Brain pericyte (primary cell): Measurements from ENCODE around the gene DECR2.

Experiments used
- DNase-seq: peaks from one replicate; pipeline ENCODE4 v3.0.0-alpha.2; 2012; ENCODE audit warnings: low read depth, low spot score

DECR2 gene

DNA sequence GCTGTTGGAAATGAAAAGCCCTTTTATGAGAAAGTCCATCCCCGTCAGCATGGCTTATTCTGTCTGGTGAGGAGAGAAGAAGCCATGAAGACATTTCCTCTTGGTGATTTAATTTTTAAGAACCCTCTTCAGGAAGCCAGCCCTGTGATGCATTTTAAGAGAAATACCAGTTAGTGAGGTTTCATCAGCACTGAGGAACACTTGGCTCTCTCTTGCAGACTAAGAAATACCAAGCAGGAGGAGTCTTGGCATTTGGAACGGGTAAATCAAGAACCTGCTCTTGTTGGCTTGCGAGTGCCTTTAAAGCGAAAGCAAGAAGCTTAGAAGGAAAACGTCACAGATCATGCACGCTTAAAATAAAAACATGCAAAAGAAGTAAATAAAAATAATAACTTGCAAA lies 41.3 kb downstream of the DECR2 start:
- no peak for DNase-seq

DNA sequence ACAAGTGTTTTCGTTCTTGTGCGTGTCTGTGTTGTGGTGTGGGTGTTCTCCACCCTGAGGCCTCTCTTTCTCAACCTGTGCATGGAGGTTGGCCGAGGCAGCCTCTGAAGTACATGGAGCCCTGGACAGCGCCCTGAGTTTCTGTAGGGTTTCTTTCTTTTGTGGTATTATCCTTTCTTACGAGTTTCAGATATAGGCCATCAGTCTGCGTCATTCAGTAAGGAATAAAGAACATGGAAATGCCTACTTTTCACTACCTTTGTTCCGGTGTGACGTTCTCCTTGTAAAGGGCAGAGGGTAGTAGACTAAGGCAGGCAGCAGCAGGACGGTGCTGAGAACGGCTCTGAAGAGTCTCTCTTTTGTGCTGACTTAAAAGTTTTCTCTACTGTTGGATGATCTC lies 42.3 kb downstream of the DECR2 start:
- no peak for DNase-seq

DNA sequence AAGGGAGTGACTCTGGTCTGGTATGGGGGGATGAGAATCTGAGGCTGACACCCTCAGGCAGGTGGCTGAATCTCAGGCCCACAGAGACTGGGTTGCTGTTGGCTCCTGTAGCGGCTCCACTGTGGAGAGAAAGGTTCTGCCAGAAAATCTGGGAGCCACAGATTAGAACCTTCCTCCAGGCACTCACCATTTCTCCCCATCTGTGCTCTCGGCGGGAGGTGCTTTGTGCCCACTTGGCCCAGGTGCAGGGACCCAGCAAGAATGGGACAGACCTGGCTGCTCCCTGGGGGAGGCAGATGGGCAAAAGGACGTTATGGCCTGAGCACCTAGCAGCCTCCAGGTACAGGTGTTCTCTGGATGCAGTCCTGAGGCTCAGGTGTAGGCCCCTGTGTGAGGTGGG lies 43.9 kb downstream of the DECR2 start:
- no peak for DNase-seq

DNA sequence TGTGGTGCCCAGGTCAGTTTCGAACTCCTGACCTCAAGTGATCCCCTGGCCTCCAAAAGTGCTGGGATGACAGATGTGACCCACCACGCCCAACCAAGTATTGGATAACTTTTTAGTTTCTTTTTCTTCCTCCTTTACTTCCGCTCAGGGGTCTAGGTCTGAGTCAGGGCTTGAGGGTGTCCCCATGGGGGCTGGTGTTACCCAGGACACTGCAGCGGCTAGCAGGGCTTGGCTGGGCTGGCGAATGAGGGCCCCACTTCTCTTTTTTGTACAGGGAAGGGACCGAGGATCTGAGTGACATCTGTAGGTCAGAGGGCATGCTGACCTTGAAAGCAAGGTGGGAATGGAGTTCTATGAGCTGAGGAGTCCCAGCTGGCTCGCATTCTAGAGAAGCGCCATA lies 48.7 kb downstream of the DECR2 start:
- no peak for DNase-seq

DNA sequence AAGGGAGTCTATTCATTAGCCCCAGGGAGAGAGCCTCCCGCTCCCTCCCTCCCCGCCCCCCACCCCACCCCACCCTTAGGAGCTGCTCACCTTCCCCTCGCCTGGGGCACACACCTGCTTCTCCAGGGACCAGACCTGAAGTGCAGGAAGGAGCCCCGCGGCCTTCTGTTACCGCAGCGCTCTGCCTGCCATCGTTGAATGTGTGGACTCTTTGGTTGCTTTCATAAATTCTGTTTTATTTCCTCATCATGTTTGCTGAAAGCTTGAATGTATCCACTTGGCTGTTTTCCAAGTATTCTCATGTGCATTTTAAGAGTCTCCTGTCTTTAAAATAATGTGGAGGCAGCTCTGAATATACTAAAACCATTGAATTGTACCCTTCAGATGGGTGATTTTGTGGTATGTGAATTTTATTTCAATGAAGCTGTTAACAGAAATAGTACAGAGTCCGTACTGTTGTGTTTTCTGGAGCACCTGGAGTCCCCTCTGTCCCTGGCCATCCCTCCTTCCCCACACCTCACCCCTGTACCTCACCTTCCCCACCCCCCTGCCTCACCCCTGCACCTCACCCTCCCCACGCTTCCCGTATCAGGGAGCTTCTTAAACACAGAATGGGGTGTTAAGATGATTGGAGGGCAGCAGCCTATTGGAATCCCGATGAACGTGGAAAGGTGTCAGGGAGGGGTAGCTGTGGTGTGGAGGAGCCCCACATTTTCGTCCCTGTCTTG lies 49.3 kb downstream of the DECR2 start:
- DNase-seq, result no peak

DNA sequence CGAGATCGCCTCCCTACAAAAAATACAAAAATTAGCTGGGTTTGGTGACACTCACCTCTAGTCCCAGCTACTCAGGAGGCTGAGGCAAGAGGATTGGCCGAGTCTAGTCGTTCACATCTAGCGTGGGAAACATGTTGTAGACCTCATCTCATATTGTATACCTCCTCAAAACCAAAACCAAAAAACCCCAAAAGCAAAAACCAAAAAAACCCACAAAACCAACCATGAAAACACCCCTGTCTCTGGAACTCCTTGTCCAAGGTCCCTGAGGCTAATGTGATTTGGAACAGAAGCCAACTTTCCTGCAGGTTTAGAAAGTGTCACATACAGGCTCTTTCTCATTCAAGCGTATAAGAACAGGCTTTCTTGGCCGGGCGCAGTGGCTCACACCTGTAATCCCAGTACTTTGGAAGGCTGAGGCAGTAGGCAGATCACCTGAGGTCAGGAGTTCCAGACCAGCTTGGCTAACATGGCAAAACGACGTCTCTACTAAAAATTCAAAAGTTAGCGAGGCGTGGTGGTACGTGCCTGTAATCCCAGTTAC lies 52.8 kb downstream of the DECR2 start:
- no peak for DNase-seq

DNA sequence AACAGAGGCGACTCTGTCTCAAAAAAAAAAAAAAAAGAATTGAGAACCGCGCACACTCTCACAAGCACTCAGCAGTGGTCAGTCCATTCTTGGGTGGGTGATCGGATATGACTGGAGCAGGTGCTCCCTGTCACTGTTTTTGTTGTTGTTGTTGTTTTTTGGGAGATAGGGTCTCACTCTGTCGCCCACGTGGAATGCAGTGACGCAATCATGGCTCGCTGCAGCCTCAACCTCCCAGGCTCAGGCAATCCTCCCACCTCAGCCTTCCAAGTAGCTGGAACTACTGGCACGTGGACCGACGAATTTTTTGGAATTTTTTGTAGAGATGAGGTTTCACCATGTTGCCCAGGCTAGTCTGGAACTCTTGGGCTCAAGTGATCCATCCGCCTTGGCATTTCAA lies 53.8 kb downstream of the DECR2 start:
- no peak for DNase-seq

DNA sequence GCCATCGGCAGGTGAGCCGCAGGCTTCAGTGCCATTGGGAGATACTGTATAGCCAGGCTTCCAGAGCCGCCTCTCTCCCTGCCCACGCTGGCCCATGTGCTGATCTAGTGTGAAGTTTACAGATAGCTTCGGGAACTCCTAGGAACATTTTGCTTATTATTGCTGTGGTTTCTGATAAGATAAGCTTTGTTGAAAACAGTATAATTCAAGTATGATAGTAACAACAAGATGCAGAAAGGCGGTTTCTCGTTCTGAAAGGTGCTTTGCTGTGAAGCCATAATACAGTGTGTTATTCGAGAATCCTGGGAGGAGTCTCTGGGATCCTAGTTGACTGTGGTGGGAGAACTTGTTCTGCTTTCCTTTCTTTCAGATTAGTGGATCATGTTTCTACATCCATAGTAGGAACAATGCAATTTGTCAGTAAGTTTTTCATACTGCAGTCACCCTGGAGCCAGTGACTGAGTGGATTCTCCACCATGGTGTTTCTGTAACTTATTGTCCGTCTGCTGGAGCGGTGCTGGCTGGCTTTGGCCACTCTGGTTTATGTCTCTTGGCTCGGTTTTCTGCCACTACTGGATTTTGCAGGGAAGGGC lies 55.3 kb downstream of the DECR2 start:
- DNase-seq, result no peak

DNA sequence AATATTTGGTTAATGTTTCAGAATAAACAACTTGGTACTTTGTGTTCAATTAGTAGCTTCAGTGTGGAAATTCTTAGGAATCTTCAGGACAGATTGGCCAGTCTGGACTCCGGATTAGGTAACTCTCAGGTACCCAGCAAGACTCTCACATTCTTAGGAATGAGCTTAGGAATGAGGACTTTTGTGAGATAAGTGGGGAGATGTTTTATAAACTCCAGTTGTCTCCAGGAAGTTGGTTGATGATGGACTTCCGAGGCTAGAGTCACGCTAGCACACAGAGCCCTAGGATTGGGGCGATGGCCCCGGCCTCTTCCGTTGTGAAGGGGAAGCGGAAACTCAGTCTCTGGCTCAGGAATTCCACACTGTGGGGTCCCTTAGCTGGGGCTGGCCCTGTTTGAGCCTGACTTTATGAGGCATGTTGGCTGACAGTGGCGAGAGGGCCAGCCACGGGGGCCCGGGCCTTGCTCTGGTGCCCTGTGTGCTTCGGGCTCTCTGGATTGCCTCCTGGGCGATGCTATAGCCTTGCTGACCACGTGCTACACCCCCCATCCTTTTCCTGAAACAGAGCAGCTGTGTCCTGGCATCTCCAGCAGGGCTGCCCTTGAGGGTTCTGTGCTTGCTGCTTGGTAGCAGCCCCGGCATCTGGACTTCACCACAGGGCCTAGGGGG lies 56.2 kb downstream of the DECR2 start:
- no peak for DNase-seq

DNA sequence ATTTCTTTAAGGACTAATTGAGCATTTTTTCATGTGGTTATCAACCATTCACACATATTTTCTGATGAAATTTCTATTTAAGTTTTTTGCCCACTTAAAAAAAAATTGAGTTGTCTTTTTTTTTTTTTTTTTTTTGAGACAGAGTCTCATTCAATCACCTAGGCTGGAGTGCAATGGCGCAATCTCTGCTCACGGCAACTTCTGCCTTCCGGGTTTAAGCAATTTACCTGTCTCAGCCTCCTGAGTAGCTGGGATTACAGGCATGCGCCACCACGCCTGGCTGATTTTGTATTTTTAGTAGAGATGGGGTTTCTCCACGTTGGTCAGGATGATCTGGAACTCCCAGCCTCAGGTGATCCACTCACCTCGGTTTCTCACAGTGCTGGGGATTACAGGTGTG lies 58.1 kb downstream of the DECR2 start:
- no peak for DNase-seq

DNA sequence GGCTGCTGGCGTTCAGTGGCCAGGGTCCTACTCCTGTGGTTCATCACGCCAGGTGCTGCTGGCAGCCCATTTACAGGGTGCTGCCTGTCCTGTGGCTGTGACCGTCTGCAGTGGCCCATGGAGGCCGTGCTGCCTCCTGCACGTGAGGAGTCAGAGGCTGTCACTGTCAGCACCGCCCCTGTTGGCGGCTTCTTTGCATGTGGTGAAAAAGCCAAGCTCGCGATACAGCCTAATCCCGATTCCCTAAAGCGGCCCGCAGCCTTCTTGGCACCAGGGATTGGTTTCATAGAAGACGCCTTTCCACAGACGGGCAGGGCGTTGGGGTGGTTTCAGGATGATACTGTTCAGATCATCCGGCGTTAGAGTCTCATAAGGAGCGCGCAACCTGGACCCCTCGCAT lies 59.1 kb downstream of the DECR2 start:
- no peak for DNase-seq
